B cell (primary cell): ENCODE results near the gene PDLIM7. TPM values are rescaled to one million over a fixed set of nuclear protein-coding genes. Genes with fewer than 3 reads are reported as not detected.

ENCODE experiments used
- ATAC-seq: fragments of 200-7000 bp; cut with Tn5 transposase; one replicate; pipeline ENCODE4 v1.10.0; 2021; ENCODE audit warnings: low read depth, mild to moderate bottlenecking, moderate number of reproducible peaks, moderate library complexity
- CTCF ChIA-PET: fragments of 350-600 bp; sonication (Branson Sonifier 250); formaldehyde crosslinking; loops from one replicate; lab custom pipeline; 2021; ENCODE audit warnings: antibody characterized with exemption, inconsistent platforms; lab: Charles Lee
- POLR2A ChIA-PET: fragments of 350-600 bp; sonication (Branson Sonifier 250); formaldehyde crosslinking; loops from one replicate; lab custom pipeline; 2021; ENCODE audit warnings: antibody characterized with exemption; lab: Charles Lee
- DNase-seq: peaks from one replicate; pipeline ENCODE4 v3.0.0; 2013
- H2AFZ ChIP-seq: 2 replicates; pipeline ENCODE4 v1.6.1; 2012; ENCODE audit warnings: mild to moderate bottlenecking, low read depth, low read length; ENCODE audit not compliant: insufficient read depth, poor library complexity, severe bottlenecking
- H3K27ac ChIP-seq, 2 donors: 1 replicate in 1 of 2; 2 replicates in 1 of 2; pipeline ENCODE4 v1.5.1; 2012 to 2013; ENCODE audit warnings: low read length in 2 of 2, mild to moderate bottlenecking in 2 of 2, moderate library complexity in 1 of 2
- H3K27me3 ChIP-seq, 4 experiments: fragments of 200-600 bp in 1 of 4; sonication (generic) in 1 of 4; replicated peaks in 1 of 4; 1 replicate in 2 of 4; 2 replicates in 2 of 4; pipeline versions ENCODE4 v1.6.1 to v1.7.0; 2013 to 2016; ENCODE audit warnings: low read length in 3 of 4, mild to moderate bottlenecking in 2 of 4, mixed read lengths in 1 of 4, moderate library complexity in 1 of 4; ENCODE audit not compliant: insufficient read depth in 4 of 4, control insufficient read depth in 3 of 4; ENCODE audit errors: control extremely low read depth in 1 of 4
- H3K36me3 ChIP-seq, 2 experiments: replicated peaks in 1 of 2; 1 replicate in 1 of 2; 2 replicates in 1 of 2; pipeline versions ENCODE4 v1.6.1 to v1.7.1; 2013; ENCODE audit warnings: low read length in 1 of 2; ENCODE audit not compliant: insufficient read depth in 2 of 2, control insufficient read depth in 1 of 2; ENCODE audit errors: control extremely low read depth in 1 of 2, extremely low read depth in 1 of 2
- H3K4me1 ChIP-seq, 2 donors: fragments of 200-600 bp in 1 of 2; sonication (generic) in 1 of 2; 1 replicate in 1 of 2; 2 replicates in 1 of 2; pipeline versions ENCODE4 v1.5.1 to v1.6.1; 2013 to 2017; ENCODE audit warnings: low read length in 2 of 2; ENCODE audit not compliant: control insufficient read depth in 2 of 2, insufficient read depth in 2 of 2
- H3K4me2 ChIP-seq: replicated peaks from 2 replicates; pipeline ENCODE3; 2012; ENCODE audit warnings: mild to moderate bottlenecking, low read depth, low read length; ENCODE audit not compliant: poor library complexity, severe bottlenecking
- H3K4me3 ChIP-seq, 5 experiments: fragments of 200-600 bp in 1 of 5; sonication (generic) in 1 of 5; 1 replicate in 3 of 5; 2 replicates in 2 of 5; pipeline versions ENCODE4 v1.5.1 to v1.7.0; 2011 to 2016; ENCODE audit warnings: low read length in 4 of 5, mild to moderate bottlenecking in 4 of 5, low read depth in 2 of 5, control low read depth in 1 of 5, moderate library complexity in 1 of 5; ENCODE audit not compliant: insufficient read depth in 1 of 5; ENCODE audit errors: control extremely low read depth in 1 of 5, extremely low read depth in 1 of 5
- H3K79me2 ChIP-seq: fragments of 200-600 bp; sonication (generic); one replicate; pipeline ENCODE4 v1.6.0; 2016; ENCODE audit warnings: low read length; ENCODE audit not compliant: control insufficient read depth, insufficient read depth
- H3K9ac ChIP-seq: fragments of 200-600 bp; sonication (generic); 2 replicates; pipeline ENCODE4 v1.6.1; 2017; ENCODE audit warnings: mild to moderate bottlenecking, low read length, moderate library complexity
- H3K9me3 ChIP-seq, 3 donors: one replicate each; pipeline versions ENCODE4 v1.6.1 to v1.7.1; 2013; ENCODE audit warnings: low read length in 2 of 3; ENCODE audit not compliant: control insufficient read depth in 2 of 3, insufficient read depth in 1 of 3; ENCODE audit errors: control extremely low read depth in 1 of 3
- H4K20me1 ChIP-seq: 2 replicates; pipeline ENCODE4 v1.6.0; 2012; ENCODE audit warnings: mild to moderate bottlenecking, low read length; ENCODE audit not compliant: insufficient read depth, control insufficient read depth, poor library complexity, severe bottlenecking
- H3K27ac Mint-ChIP-seq: one replicate; pipeline ENCODE4 v1.8.0; 2021; ENCODE audit warnings: mixed read lengths
- H3K27me3 Mint-ChIP-seq: one replicate; pipeline ENCODE4 v1.8.0; 2021; ENCODE audit warnings: mixed read lengths
- H3K4me1 Mint-ChIP-seq: one replicate; pipeline ENCODE4 v1.8.0; 2021; ENCODE audit warnings: mixed read lengths
- H3K4me3 Mint-ChIP-seq: one replicate; pipeline ENCODE4 v1.8.0; 2021; ENCODE audit warnings: mixed read lengths
- H3K9me3 Mint-ChIP-seq: one replicate; pipeline ENCODE4 v1.8.0; 2022; ENCODE audit warnings: mixed read lengths; ENCODE audit not compliant: insufficient read depth
- EZH2 ChIP-seq: IDR thresholded peaks from 2 replicates; pipeline ENCODE4 v1.6.1; 2012; ENCODE audit warnings: borderline replicate concordance, low read depth, mild to moderate bottlenecking, moderate library complexity, low read length; ENCODE audit not compliant: insufficient read depth, poor library complexity, severe bottlenecking
- WGBS: methylation state at CpG from one replicate; pipeline ENCODE4 v1.1.5; 2013; ENCODE audit warnings: missing lambda C conversion rate; ENCODE audit not compliant: insufficient coverage; 5-methylcytosine and 5-hydroxymethylcytosine counted together
- intact Hi-C: fragments of 100-400 bp; cut with micrococcal nuclease; formaldehyde crosslinking; loops from one replicate; pipeline ENCODE4 v1.10.0; 2022
- polyA plus RNA-seq: library from polyadenylated mRNA; depleted of rRNA; stranded (reverse); fragments of >200 nt; gene quantifications from 2 replicates; pipeline ENCODE4 v1.2.3, GENCODE V29; 2012
- total RNA-seq, 2 donors: library from RNA; stranded (reverse); fragments of 120-200 nt in 1 of 2; gene quantifications; 1 replicate in 1 of 2; 2 replicates in 1 of 2; pipeline versions ENCODE4 v1.2.3 to v1.2.4, GENCODE V29; 2013 to 2022
- TF ChIP-seq, protein P1 (sequence below): fragments of 200-600 bp; IDR thresholded peaks from one replicate; pipeline ENCODE4 v1.8.0; 2022; ENCODE audit warnings: antibody characterized with exemption, mild to moderate bottlenecking

Gene PDLIM7
- total and polyA plus RNA-seq, 2 donors (not counting 1 experiment from before 2014, with no cell fraction given) = 23.9 to 25.8 TPM

DNA sequence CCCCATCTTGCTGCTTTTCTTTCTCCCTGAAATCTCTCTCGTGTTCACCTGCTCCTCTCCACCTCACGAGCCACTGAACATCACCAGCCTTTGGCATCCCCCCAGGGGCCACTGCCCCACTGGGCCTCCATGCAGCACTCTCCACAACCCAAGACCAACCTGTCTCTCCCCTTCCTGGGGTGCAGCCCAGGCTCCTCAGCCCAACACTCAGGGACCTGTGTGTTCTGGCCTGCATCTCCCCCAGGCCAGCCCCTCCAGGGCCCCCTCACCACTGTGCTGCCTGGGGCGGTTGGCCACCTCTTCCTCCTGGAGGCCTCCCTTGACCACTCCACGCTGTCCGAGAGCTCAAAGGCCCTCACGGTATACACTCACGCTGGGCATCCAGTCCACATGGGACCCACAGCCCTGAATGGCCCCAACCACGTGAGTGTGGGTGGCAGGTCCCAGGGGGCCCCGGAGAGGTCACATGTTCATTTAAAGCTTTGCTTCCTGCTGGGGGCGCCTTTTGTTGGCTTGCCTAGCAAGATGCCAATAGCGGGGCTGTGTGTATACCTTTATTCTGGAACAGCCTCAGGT, 12.7 kb upstream of the PDLIM7 start:
- POLR2A ChIA-PET = interaction anchor here (0.9 to 4.1 kb wide), 9 partner anchors 9 to 610 kb away, joined by 3 to 19 read pairs (median 6); partner anchors contain the start of genes GRK6 and PDLIM7
- Histone ChIP-seq H3K9me3 (no peaks in the 10 kb centered on the region), H3K9ac (peak overlapping the region; percentile 86), H3K4me3 (peak overlapping the region; percentile 3 to 95 (median 75)), H3K27ac (peak overlapping the region; percentile 91 to 96), H4K20me1 (peaks cover 26% of the 10 kb centered on the region), H3K36me3 (peaks cover 0 to 55% of the 10 kb centered on the region in 2 experiments), H3K4me1 (peaks cover 38 to 52% of the 10 kb centered on the region in 2 donors), H2AFZ (peak overlapping the region; percentile 45), H3K4me2 (peak overlapping the region; percentile 97), H3K79me2 (peaks cover 61% of the 10 kb centered on the region), H3K27me3 (no peaks in the 10 kb centered on the region)
- TF ChIP-seq, protein P1, sequence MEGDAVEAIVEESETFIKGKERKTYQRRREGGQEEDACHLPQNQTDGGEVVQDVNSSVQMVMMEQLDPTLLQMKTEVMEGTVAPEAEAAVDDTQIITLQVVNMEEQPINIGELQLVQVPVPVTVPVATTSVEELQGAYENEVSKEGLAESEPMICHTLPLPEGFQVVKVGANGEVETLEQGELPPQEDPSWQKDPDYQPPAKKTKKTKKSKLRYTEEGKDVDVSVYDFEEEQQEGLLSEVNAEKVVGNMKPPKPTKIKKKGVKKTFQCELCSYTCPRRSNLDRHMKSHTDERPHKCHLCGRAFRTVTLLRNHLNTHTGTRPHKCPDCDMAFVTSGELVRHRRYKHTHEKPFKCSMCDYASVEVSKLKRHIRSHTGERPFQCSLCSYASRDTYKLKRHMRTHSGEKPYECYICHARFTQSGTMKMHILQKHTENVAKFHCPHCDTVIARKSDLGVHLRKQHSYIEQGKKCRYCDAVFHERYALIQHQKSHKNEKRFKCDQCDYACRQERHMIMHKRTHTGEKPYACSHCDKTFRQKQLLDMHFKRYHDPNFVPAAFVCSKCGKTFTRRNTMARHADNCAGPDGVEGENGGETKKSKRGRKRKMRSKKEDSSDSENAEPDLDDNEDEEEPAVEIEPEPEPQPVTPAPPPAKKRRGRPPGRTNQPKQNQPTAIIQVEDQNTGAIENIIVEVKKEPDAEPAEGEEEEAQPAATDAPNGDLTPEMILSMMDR = no peak
- no peak for TF ChIP-seq EZH2
- H3K27me3 Mint-ChIP-seq = no peaks in the 10 kb centered on the region
- peak overlapping the region; percentile 98 for H3K27ac Mint-ChIP-seq
- 9% methylated on average over 11 of the region's 11 CpGs for WGBS
- ATAC-seq = peak; percentile 39
- H3K4me1 Mint-ChIP-seq = peaks cover 55% of the 10 kb centered on the region
- H3K9me3 Mint-ChIP-seq = no peaks in the 10 kb centered on the region
- CTCF ChIA-PET = interaction anchor here (0.9 to 5.5 kb wide), 10 partner anchors 10 to 158 kb away, joined by 3 to 70 read pairs (median 6); partner anchors contain the start of genes LMAN2, PDLIM7 and TMED9
- peak overlapping the region; percentile 94 for H3K4me3 Mint-ChIP-seq
- intact Hi-C loops = loop anchor here (1.0 to 5.0 kb wide), 6 partner anchors 13 to 208 kb away; partner anchors contain the start of genes GRK6, PDLIM7, PRELID1 and RAB24
- peak; percentile 85 for DNase-seq
